GOT3 (cell line): ENCODE measurements around the gene SNX17.
A peak's percentile ranks its signal among the peaks of the same experiment; 100 is the strongest.
"Not testable (repeated sequence)": the region's sequence is repeated elsewhere in the genome, so short reads cannot be mapped to it uniquely, and the experiment has no call there.

Source experiments
- DNase-seq: peaks from one replicate; lab custom pipeline; 2025; ENCODE audit warnings: mixed read lengths; lab: John Stamatoyannopoulos, UW

SNX17 gene, protein sequence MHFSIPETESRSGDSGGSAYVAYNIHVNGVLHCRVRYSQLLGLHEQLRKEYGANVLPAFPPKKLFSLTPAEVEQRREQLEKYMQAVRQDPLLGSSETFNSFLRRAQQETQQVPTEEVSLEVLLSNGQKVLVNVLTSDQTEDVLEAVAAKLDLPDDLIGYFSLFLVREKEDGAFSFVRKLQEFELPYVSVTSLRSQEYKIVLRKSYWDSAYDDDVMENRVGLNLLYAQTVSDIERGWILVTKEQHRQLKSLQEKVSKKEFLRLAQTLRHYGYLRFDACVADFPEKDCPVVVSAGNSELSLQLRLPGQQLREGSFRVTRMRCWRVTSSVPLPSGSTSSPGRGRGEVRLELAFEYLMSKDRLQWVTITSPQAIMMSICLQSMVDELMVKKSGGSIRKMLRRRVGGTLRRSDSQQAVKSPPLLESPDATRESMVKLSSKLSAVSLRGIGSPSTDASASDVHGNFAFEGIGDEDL

GRCh38 chr2:27370026-27370815 lies at the start of gene SNX17, which contains the start of gene EIF2B4:
TSS of gene SNX17 (plus strand) at chr2:27370616. CDS start at chr2:27370744, 128 bp downstream.
TSS of gene EIF2B4 (minus strand) at chr2:27370338. CDS start at chr2:27370314, 24 bp downstream.
- DNase-seq = peak; percentile 98

DNA sequence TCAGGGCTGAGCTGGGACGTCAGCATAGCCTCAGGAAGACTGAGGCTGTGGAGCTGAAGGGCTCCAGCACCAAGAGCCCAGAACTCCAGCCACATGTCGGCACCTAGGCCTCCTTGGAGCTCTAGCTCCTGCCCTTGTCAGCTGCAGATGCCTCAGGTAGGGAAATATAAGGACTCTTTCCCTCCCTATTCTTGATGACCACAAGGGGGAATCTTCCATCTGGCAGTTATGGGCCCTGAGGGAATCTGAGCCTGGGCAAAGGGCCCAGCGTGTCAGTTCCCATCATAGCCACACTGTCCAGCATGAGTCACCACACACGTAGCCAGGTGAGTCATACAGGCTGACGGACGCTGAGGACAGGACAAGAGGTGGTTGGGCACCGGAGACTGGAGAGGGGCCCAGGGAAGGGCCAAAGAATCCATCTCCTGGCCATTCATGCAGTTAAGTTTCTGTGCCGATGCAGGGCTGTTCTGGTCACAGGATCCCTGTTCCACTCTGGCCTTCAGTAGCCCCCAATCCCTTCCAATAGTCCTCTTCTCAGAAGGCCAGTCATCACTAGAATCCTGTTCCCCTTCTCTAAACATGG lies 49.4 kb upstream of the SNX17 start:
- DNase-seq = peak; percentile 86

- DNase-seq = no peak
Observed at GRCh38 chr2:27322301-27322765, 48.1 kb upstream of the SNX17 start.

DNA sequence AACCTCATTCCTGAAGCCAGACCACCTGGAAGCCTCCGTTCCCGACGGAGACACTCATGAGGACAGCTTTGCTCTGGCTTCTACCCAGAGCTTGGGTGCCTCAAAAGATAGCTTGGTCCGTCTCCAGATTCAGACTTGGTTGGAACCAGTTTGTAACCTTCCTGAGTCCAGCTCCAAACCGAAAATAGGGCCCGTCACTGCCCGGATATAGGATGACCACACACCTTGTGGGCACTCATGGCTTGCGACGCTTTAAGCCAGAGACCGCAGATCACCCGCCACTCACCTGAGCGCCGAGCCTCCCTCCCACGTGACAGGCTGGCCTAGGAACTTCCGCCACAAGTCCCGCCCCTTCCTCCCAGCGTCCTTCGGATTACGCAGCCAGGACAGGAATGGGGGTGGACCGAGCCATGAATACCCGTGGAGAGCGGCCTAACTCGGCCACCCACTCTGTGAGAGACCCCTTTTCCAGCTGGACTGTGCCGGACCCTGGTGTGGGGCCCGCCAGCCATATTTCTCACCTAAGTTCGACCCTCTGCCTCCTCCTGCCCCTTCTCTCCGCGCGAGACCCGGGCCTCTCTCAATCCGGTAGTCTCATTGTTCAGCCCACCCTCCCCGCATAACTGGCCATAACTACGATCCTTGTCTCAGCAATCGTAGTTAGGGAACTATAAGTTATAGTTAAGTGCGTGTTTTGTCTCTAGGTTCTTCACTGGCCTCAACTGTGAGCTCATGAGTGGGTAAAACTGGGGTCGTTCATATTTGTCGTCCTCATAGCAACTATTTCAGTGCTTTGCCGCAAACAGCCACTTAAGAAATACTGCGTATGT lies 47.4 kb upstream of the SNX17 start, which contains the start of gene MPV17:
TSS of gene MPV17 (minus strand) at position 332 of the 830 bp plus-strand sequence. CDS start 580 bp downstream, outside the sequence.
- peak; percentile 30 for DNase-seq

- no peak for DNase-seq
Observed at GRCh38 chr2:27323596-27324285, 46.7 kb upstream of the SNX17 start.

- no peak for DNase-seq
Observed at GRCh38 chr2:27324720-27325119, 45.7 kb upstream of the SNX17 start.

DNA sequence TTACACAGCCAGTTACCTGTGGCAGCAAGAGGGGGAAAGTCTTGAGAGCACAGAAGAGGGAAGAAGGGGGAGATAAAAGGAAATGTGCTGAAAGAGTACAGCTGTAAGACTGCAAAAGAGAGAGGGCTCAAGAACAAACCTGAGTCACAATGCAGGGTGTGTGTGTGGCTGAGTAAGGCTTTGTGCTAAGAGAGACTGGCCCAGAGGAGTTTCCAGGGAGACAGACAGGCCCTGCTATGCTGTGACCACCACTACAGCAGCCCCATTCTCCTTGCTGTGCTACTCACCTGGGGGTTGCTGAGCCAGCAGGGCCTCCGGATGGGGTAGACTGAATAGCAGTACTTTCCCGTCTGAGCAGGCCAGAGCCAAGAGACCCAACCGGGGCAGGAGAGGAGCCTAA lies 35.1 kb upstream of the SNX17 start:
- no peak for DNase-seq

DNA sequence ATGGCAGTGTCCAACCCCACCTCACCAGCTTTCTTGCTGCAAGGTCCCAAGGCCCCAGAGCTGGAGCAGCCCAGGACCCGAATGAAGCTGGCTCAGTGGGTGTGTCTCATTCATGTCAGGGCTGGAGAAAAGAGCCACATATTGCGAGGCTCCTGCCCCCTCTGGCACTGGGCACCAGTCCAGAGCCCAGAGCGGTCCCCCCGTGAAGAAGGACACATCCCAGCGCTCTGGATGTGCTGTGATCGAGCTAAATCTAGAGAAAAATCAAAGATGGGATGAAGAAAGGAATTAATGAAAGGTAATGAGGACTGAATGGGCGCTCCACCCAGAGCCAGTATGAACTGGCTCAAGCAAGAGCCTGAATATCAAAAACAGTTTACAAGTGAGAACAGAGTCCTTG lies 34.2 kb upstream of the SNX17 start:
- DNase-seq = no peak

DNA sequence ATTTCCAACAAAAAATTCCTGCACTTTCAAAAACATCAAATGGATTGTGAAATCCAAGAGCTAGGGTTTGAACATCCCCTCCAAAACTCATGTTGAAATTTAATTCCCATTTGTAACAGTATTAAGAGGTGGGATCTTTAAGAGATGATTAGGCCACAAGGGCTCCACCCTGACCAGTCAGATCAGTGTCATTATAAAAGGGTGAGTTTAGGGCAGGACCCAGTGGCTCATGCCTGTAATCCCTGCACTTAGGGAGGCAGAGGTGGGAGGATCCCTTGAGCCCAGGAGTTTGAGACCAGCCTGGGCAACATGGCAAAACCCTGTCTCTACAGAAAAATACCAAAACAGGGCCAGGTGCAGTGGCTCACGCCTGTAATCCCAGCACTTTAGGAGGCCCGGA lies 22.8 kb upstream of the SNX17 start:
- DNase-seq = no peak

DNA sequence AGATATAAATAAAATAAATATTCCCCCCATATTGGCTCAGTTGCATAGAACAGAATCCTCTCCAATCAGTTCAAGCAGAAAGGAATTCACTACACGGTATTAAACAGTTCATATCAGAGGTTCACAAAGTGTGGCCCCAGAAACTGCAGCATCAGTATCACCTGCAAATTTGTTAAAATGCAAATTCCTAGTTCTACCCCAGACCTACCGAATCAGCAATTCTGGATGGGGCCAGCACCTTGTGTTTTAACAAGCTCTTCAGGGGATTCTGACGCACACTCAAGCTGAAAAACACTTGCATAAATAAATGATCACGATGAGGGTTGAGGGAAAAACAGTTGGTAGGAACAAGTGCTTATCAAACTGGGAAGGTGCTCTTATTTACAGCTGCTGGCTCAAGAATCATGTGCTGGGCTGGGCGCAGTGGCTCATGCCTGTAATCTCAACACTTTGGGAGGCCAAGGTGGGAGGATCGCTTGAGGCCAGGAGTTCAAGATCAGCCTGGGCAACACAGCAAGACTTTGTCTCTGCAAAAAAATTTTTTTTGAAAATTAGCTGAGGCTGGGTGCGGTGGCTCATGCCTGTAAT lies 20.2 kb upstream of the SNX17 start:
- no peak for DNase-seq

DNA sequence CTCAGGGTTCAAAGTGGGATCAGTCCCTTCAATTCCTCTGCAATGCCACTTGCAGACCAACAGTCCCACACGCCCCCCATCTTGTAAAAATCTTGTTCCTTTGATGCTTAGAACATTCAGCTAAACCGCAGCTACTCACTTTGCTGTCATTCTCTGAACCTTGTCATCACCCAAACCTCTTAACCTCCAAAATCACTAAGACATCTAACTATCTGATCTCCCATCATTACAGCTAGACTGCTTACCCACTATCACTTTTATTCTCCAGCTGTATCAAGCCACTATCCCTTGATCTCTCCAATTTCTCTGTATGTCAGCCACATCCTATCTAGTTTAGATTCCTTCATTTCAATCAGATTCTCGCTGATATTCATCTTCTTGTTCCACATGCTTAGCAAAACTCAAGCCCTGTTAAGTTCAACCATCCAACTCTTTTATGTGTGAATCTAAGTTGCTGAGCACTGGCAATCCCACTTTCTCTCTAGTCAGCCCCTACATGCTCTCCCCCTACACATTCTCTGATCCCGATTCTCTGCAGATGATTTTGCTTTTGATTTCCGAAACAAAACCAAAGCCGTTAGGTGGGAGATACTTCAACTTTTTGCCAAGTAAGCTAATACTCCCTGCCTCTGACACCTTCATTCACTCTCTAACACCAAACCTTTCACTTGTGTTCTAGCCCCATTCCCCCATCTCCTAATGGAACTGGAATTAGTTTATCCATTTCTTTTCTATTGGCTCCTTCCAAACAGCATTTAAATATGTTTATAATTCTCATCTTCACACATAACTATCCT lies 18.4 kb upstream of the SNX17 start:
- DNase-seq = no peak

- not testable (repeated sequence) for DNase-seq
Observed at GRCh38 chr2:27353386-27353761, 17.0 kb upstream of the SNX17 start.

DNA sequence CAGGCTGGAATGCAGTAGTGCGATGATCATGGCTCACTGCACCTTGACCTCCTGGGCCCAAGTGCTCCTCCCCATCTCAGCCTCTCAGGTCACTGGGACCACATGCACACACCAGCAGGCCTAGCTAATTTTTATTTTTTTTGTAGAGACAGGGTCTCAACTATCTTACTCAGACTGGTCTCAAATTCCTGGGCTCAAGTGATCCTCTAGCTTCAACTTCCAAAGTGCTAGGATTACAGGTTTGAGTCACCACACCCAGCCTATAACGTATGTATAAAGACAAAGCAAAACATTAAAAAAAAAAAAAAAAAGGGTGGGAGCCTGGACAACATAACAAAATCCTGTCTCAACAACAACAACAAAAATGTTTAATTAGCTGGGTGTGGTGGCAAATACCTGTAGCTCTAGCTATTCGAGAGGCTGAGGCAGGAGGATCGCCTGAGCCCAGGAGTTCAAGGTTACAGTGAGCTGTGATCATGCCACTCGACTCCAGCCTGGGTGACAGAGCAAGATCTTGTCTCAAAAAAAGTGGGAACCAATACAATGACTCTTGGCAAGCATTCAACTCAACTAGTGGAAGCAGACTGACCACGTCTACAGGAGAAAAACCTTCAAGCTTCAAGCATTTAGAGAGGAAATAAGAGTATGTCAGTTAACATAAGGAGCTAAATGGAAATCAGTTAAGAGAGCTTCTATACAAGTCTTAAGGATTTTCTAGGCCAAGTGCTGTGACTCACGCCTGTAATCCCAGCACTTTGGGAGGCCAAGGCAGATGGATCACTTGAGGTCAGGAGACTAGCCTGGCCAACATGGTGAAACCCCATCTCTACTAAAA lies 16.4 kb upstream of the SNX17 start:
- DNase-seq = no peak

DNA sequence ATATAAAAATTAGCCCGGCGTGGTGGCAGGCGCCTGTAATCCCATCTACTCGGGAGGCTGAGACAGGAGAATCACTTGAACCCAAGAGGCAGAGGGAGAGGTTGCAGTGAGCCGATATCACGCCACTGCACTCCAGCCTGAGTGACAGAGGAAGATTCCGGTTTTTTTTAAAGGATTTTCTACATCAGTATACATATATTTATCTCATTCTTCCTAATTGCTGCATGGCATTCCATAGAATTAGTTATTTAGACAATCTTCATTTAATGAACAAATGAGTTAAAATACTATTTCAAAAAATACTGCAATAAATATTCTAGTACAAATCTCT lies 15.9 kb upstream of the SNX17 start:
- no peak for DNase-seq

- DNase-seq = no peak
Observed at GRCh38 chr2:27356056-27356381, 14.4 kb upstream of the SNX17 start.

- DNase-seq = peak; percentile 97
Observed at GRCh38 chr2:27356382-27357181, 13.8 kb upstream of the SNX17 start, which contains the start of gene GTF3C2. TSS of gene GTF3C2 (minus strand) at chr2:27356764. CDS start at chr2:27343554, 13,210 bp downstream.

- no peak for DNase-seq
Observed at GRCh38 chr2:27362678-27363420, 7.6 kb upstream of the SNX17 start.
